CD4-positive, CD25-positive, alpha-beta regulatory T cell (primary cell): ENCODE data around the gene DLG3. TPM values are rescaled to one million over a fixed set of nuclear protein-coding genes. Genes with fewer than 3 reads are reported as not detected.

Experiments used
- ATAC-seq, 2 donors: fragments of 150-1000 bp; cut with Tn5 transposase; one replicate each; pipeline ENCODE4 v1.10.0; 2021; ENCODE audit warnings: low read depth in 2 of 2, moderate number of reproducible peaks in 2 of 2, moderate library complexity in 1 of 2
- DNase-seq, 3 donors: peaks; one replicate each; pipeline versions ENCODE4 v3.0.0 to v3.0.0-alpha.2; 2012 to 2022; ENCODE audit warnings: mixed read lengths in 1 of 3
- H3K27ac ChIP-seq: one replicate; pipeline ENCODE4 v1.7.0; 2013; ENCODE audit warnings: mild to moderate bottlenecking, low read length; ENCODE audit not compliant: insufficient read depth, poor library complexity, severe bottlenecking
- H3K27me3 ChIP-seq: one replicate; pipeline ENCODE4 v1.7.0; 2013; ENCODE audit warnings: low read length; ENCODE audit not compliant: control insufficient read depth, insufficient read depth
- H3K36me3 ChIP-seq: one replicate; pipeline ENCODE4 v1.7.0; 2013; ENCODE audit warnings: mild to moderate bottlenecking, low read length, moderate library complexity; ENCODE audit not compliant: control insufficient read depth, insufficient read depth
- H3K4me1 ChIP-seq: 2 replicates; pipeline ENCODE4 v1.7.0; 2013; ENCODE audit warnings: mild to moderate bottlenecking, low read length; ENCODE audit not compliant: insufficient read depth, control insufficient read depth, poor library complexity, severe bottlenecking
- H3K4me3 ChIP-seq: one replicate; pipeline ENCODE4 v1.7.0; 2013; ENCODE audit warnings: low read depth, mild to moderate bottlenecking, low read length, moderate library complexity
- H3K9me3 ChIP-seq, 2 experiments: 1 replicate in 1 of 2; 2 replicates in 1 of 2; pipeline ENCODE4 v1.7.0; 2013; ENCODE audit warnings: low read length in 2 of 2, mild to moderate bottlenecking in 1 of 2, moderate library complexity in 1 of 2; ENCODE audit not compliant: control insufficient read depth in 2 of 2
- H3K27ac Mint-ChIP-seq, 3 donors: one replicate each; pipeline ENCODE4 v1.8.0; 2020 to 2022; ENCODE audit warnings: mild to moderate bottlenecking in 3 of 3, mixed read lengths in 3 of 3, moderate library complexity in 2 of 3
- H3K27me3 Mint-ChIP-seq: one replicate; pipeline ENCODE4 v1.8.0; 2022; ENCODE audit warnings: mild to moderate bottlenecking, mixed read lengths
- H3K36me3 Mint-ChIP-seq: one replicate; pipeline ENCODE4 v1.8.0; 2020; ENCODE audit warnings: mixed read lengths
- H3K4me1 Mint-ChIP-seq, 4 donors: one replicate each; pipeline ENCODE4 v1.8.0; 2020 to 2022; ENCODE audit warnings: mixed read lengths in 4 of 4, mild to moderate bottlenecking in 1 of 4
- H3K4me3 Mint-ChIP-seq, 4 donors: one replicate each; pipeline ENCODE4 v1.8.0; 2020 to 2022; ENCODE audit warnings: mild to moderate bottlenecking in 4 of 4, mixed read lengths in 4 of 4, moderate library complexity in 3 of 4
- H3K9me3 Mint-ChIP-seq, 7 donors: one replicate each; pipeline ENCODE4 v1.8.0; 2020 to 2022; ENCODE audit warnings: mixed read lengths in 7 of 7, mild to moderate bottlenecking in 3 of 7, moderate library complexity in 2 of 7
- polyA plus RNA-seq, 4 donors: library from polyadenylated mRNA; unstranded; fragments of 300-500 nt; fragmentation: Illumina TruSeq; gene quantifications; one replicate each; pipeline ENCODE4 v1.2.3, GENCODE V29; 2021
- total RNA-seq: library from RNA; stranded (reverse); gene quantifications from one replicate; pipeline ENCODE4 v1.2.3, GENCODE V29; 2022

Gene DLG3
- total and polyA plus RNA-seq, 5 donors from 2014 or later, result 7.3 to 20.7 (median 9.5) TPM

GRCh38 chrX:70442224-70442623, 2.4 kb upstream of the DLG3 start:
- no peak for DNase-seq
- Mint-ChIP-seq H3K27ac (no peak overlapping the region), H3K4me1 (peaks cover 0 to 8% (median 4%) of the 10 kb centered on the region in 4 donors), H3K9me3 (peaks cover 0 to 1% (median 0%) of the 10 kb centered on the region in 7 donors), H3K27me3 (peaks cover 59% of the 10 kb centered on the region), H3K4me3 (no peak overlapping the region), H3K36me3 (no peaks in the 10 kb centered on the region)
- Histone ChIP-seq H3K27me3 (peaks cover 4% of the 10 kb centered on the region), H3K27ac (no peak overlapping the region), H3K4me1 (peaks cover 5% of the 10 kb centered on the region), H3K36me3 (no peaks in the 10 kb centered on the region), H3K9me3 (no peaks in the 10 kb centered on the region), H3K4me3 (no peak overlapping the region)
- ATAC-seq, result no peak

GRCh38 chrX:70444946-70445656, 466 bp downstream of the DLG3 start:
- H3K27ac ChIP-seq, result no peak overlapping the region
- H3K36me3 ChIP-seq, result no peaks in the 10 kb centered on the region
- no peak for ATAC-seq
- H3K9me3 Mint-ChIP-seq, result peaks cover 0 to 1% (median 0%) of the 10 kb centered on the region in 7 donors
- no peaks in the 10 kb centered on the region for H3K36me3 Mint-ChIP-seq
- H3K4me3 Mint-ChIP-seq, result peak overlapping the region; percentile 47 to 85 (median 71)
- peaks cover 47% of the 10 kb centered on the region for H3K27me3 Mint-ChIP-seq
- H3K9me3 ChIP-seq, result no peaks in the 10 kb centered on the region
- no peaks in the 10 kb centered on the region for H3K27me3 ChIP-seq
- H3K4me1 Mint-ChIP-seq, result peaks cover 0 to 5% (median 2%) of the 10 kb centered on the region in 4 donors
- no peak overlapping the region for H3K27ac Mint-ChIP-seq
- no peak for DNase-seq
- peaks cover 5% of the 10 kb centered on the region for H3K4me1 ChIP-seq
- no peak overlapping the region for H3K4me3 ChIP-seq

GRCh38 chrX:70445951-70446350, 1.3 kb downstream of the DLG3 start:
- no peak for DNase-seq
- H3K4me1 Mint-ChIP-seq, result peaks cover 0 to 5% (median 2%) of the 10 kb centered on the region in 4 donors
- H3K4me3 ChIP-seq, result no peak overlapping the region
- no peaks in the 10 kb centered on the region for H3K9me3 ChIP-seq
- H3K36me3 ChIP-seq, result no peaks in the 10 kb centered on the region
- peak overlapping the region in 1 of 3 donors; percentile 31 for H3K27ac Mint-ChIP-seq
- peaks cover 5% of the 10 kb centered on the region for H3K4me1 ChIP-seq
- no peaks in the 10 kb centered on the region for H3K27me3 ChIP-seq
- no peak for ATAC-seq
- no peak overlapping the region for H3K27ac ChIP-seq
- peaks cover 41% of the 10 kb centered on the region for H3K27me3 Mint-ChIP-seq
- peak overlapping the region in 2 of 4 donors; percentile 36 to 71 for H3K4me3 Mint-ChIP-seq
- peaks cover 0 to 1% (median 0%) of the 10 kb centered on the region in 7 donors for H3K9me3 Mint-ChIP-seq
- no peaks in the 10 kb centered on the region for H3K36me3 Mint-ChIP-seq

- Histone ChIP-seq H3K9me3 (no peaks in the 10 kb centered on the region), H3K4me3 (no peak overlapping the region), H3K27ac (no peak overlapping the region), H3K4me1 (peaks cover 5% of the 10 kb centered on the region), H3K36me3 (no peaks in the 10 kb centered on the region), H3K27me3 (no peaks in the 10 kb centered on the region)
- no peak for DNase-seq
- peak overlapping the region in 1 of 4 donors; percentile 36 for H3K4me3 Mint-ChIP-seq
- peaks cover 38% of the 10 kb centered on the region for H3K27me3 Mint-ChIP-seq
- H3K9me3 Mint-ChIP-seq, result peaks cover 0 to 1% (median 0%) of the 10 kb centered on the region in 7 donors
- H3K36me3 Mint-ChIP-seq, result no peaks in the 10 kb centered on the region
- H3K27ac Mint-ChIP-seq, result no peak overlapping the region
- H3K4me1 Mint-ChIP-seq, result peaks cover 0 to 6% (median 2%) of the 10 kb centered on the region in 4 donors
- ATAC-seq, result no peak
Measured at GRCh38 chrX:70446380-70447350, 2.0 kb downstream of the DLG3 start.

- peaks cover 0 to 27% (median 9%) of the 10 kb centered on the region in 4 donors for H3K4me1 Mint-ChIP-seq
- no peak overlapping the region for H3K27ac Mint-ChIP-seq
- H3K4me1 ChIP-seq, result peaks cover 16% of the 10 kb centered on the region
- peaks cover 0 to 1% (median 0%) of the 10 kb centered on the region in 7 donors for H3K9me3 Mint-ChIP-seq
- peaks cover 13% of the 10 kb centered on the region for H3K27me3 Mint-ChIP-seq
- H3K4me3 Mint-ChIP-seq, result peak overlapping the region in 1 of 4 donors; percentile 54
- ATAC-seq (no peak), DNase-seq (no peak)
- H3K4me3 ChIP-seq, result no peak overlapping the region
- no peaks in the 10 kb centered on the region for H3K27me3 ChIP-seq
- H3K36me3 Mint-ChIP-seq, result no peaks in the 10 kb centered on the region
- no peaks in the 10 kb centered on the region for H3K9me3 ChIP-seq
- no peak overlapping the region for H3K27ac ChIP-seq
- no peaks in the 10 kb centered on the region for H3K36me3 ChIP-seq
Measured at GRCh38 chrX:70449457-70449966, 4.9 kb downstream of the DLG3 start.

- H3K9me3 ChIP-seq, result no peaks in the 10 kb centered on the region
- no peaks in the 10 kb centered on the region for H3K27me3 ChIP-seq
- Mint-ChIP-seq H3K4me1 (peaks cover 0 to 43% (median 15%) of the 10 kb centered on the region in 4 donors), H3K4me3 (peak overlapping the region; percentile 91 to 97 (median 92)), H3K36me3 (peaks cover 4% of the 10 kb centered on the region), H3K9me3 (no peaks in the 10 kb centered on the region), H3K27me3 (no peaks in the 10 kb centered on the region), H3K27ac (peak overlapping the region; percentile 58 to 93 (median 87))
- peaks cover 21% of the 10 kb centered on the region for H3K4me1 ChIP-seq
- no peaks in the 10 kb centered on the region for H3K36me3 ChIP-seq
- no peak overlapping the region for H3K4me3 ChIP-seq
- peak; percentile 46 to 57 for ATAC-seq
- peak overlapping the region; percentile 65 for H3K27ac ChIP-seq
- peak; percentile 28 to 63 (median 50) for DNase-seq
Measured at GRCh38 chrX:70452143-70452733, 7.6 kb downstream of the DLG3 start.

- H3K36me3 ChIP-seq, result no peaks in the 10 kb centered on the region
- DNase-seq (peak in 1 of 3 donors; percentile 22), ATAC-seq (no peak)
- peaks cover 21% of the 10 kb centered on the region for H3K4me1 ChIP-seq
- H3K9me3 Mint-ChIP-seq, result no peaks in the 10 kb centered on the region
- peaks cover 0 to 43% (median 15%) of the 10 kb centered on the region in 4 donors for H3K4me1 Mint-ChIP-seq
- no peaks in the 10 kb centered on the region for H3K9me3 ChIP-seq
- peak overlapping the region; percentile 55 for H3K4me3 ChIP-seq
- peaks cover 4% of the 10 kb centered on the region for H3K36me3 Mint-ChIP-seq
- no peaks in the 10 kb centered on the region for H3K27me3 ChIP-seq
- H3K4me3 Mint-ChIP-seq, result peak overlapping the region; percentile 80 to 93 (median 89)
- H3K27ac Mint-ChIP-seq, result peak overlapping the region; percentile 8 to 89 (median 82)
- no peaks in the 10 kb centered on the region for H3K27me3 Mint-ChIP-seq
- H3K27ac ChIP-seq, result peak overlapping the region; percentile 65
Measured at GRCh38 chrX:70453024-70453618, 8.5 kb downstream of the DLG3 start.
